Measurements from ENCODE around the gene MRPL52.

- TF ChIP-seq, protein P1, sequence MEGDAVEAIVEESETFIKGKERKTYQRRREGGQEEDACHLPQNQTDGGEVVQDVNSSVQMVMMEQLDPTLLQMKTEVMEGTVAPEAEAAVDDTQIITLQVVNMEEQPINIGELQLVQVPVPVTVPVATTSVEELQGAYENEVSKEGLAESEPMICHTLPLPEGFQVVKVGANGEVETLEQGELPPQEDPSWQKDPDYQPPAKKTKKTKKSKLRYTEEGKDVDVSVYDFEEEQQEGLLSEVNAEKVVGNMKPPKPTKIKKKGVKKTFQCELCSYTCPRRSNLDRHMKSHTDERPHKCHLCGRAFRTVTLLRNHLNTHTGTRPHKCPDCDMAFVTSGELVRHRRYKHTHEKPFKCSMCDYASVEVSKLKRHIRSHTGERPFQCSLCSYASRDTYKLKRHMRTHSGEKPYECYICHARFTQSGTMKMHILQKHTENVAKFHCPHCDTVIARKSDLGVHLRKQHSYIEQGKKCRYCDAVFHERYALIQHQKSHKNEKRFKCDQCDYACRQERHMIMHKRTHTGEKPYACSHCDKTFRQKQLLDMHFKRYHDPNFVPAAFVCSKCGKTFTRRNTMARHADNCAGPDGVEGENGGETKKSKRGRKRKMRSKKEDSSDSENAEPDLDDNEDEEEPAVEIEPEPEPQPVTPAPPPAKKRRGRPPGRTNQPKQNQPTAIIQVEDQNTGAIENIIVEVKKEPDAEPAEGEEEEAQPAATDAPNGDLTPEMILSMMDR (IDR thresholded peaks at IDR 0.05), result no peak
- TF ChIP-seq POLR2AphosphoS5 (IDR thresholded peaks at IDR 0.05; ENCODE audit: low read depth, low read length), result no peak
- TF ChIP-seq TCF7L2 (IDR thresholded peaks at IDR 0.05; ENCODE audit: low read depth, low read length), result no peak
- no peak for TF ChIP-seq REST (IDR thresholded peaks at IDR 0.05; ENCODE audit: insufficient read depth in 1 of 2, low read depth in 2 of 2, low read length in 1 of 2)
Measured at GRCh38 chr14:22830443-22831010, 840 bp downstream of the MRPL52 start.
